GM12878 (cell line): ENCODE data around the gene WEE2.

Experiments
- FOXM1 ChIP-seq: IDR thresholded peaks from 2 replicates; pipeline ENCODE4 v1.6.1; 2012; ENCODE audit warnings: low read depth, mild to moderate bottlenecking, inconsistent platforms, low read length, moderate library complexity
- ZNF384 ChIP-seq: IDR thresholded peaks from 2 replicates; pipeline ENCODE4 v1.6.1; 2012; ENCODE audit warnings: low read depth, mild to moderate bottlenecking, low read length, improper control_type of control experiment, borderline replicate concordance

DNA sequence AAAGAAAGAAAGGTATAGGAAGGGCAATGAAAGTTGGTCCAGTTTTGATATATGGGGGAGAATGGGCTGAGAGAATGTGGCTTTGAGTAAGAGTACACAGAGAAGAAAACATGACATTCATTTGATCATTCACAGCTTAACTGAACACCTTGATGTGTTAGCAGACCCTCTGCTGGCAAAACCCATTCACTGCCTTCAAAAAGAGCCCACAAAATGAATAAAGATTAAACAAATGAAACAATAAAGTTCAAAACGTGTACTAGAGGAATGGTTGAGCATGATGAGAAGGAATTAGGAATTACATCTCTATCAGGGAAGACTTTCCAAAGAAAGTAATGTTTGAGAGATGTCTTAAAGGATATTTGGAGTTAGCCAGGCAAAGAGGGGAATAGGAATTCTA, 2.1 kb downstream of the WEE2 start:
- TF ChIP-seq FOXM1 (no peak), ZNF384 (no peak)
